Measurements from ENCODE around the gene ATP10A.
"Not testable (repeated sequence)": the region's sequence is repeated elsewhere in the genome, so short reads cannot be mapped to it uniquely, and the experiment has no call there.

Gene ATP10A

GRCh38 chr15:25674913-25675312 is 188.2 kb downstream of the ATP10A start:
- DNase-seq: no peak

DNA sequence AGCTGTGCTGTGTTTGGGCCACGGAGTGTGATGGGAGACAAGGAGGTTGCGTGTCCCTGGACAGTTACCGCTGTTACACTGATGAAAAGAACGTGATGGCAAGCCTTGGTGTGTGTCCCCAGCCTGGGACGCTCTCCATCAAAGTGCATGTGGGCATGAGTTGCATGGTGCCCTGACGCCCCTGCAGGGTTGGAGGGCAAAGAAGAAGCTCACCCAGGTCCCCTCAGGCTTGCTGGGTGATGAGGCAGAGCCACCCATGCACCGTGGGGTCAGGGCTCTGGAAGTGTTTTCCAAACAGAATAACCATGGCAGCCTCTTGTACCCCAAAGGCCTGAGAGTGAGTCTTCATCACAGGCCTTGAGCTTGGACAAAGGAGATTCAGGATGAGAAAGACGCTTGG is 189.2 kb downstream of the ATP10A start:
- DNase-seq: no peak

GRCh38 chr15:25673351-25673750 is 189.8 kb downstream of the ATP10A start:
- DNase-seq: no peak

GRCh38 chr15:25671132-25671531 is 192.0 kb downstream of the ATP10A start:
- no peak for DNase-seq

DNA sequence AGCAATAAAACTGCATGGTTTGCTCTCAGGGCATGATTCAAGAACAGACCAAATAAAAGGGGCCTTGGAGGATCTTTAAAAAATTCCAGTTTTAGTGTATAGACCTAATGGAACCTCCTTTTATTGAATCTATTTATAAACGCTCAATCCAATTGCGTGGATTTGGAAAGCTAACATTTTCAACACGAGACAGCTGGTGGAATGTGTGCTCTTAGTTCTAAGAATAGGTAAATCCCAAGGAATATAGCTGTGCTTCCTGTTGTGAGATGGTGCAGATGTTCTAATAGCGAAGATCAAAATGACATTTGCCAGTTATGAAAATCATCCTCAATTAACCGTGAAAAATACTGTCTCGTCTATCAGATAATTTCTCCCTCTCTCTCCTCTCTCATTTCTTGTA is 192.5 kb downstream of the ATP10A start:
- DNase-seq: no peak

DNA sequence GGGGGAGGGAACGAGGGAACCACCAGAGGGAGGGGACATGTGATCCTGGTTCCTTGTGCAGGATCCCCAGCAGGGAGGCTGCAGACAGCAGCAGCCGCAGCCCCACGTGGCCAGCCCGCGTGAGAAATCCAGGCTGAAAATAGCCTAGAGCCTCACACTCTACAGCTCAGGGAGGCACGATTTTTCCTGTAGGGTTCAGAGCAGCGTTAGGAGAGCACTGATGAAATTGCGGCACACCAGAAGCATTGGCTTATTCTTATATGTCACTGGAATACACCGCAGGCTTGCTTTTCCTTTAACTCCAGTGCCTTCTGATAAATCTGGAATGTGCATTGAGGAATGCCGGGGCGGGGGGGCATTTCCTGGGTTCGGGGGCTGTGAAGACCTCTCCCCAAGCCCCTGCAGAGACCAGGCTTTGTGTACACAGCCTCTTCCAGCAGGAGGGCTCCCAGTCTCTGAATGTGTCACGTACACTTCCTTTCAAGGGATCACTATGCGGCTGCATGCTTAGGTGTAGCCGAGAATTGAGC is 193.0 kb downstream of the ATP10A start:
- no peak for DNase-seq

- no peak for DNase-seq
Measured at GRCh38 chr15:25668901-25669300, 194.2 kb downstream of the ATP10A start.

GRCh38 chr15:25668236-25668795 is 194.8 kb downstream of the ATP10A start:
- no peak for DNase-seq

DNA sequence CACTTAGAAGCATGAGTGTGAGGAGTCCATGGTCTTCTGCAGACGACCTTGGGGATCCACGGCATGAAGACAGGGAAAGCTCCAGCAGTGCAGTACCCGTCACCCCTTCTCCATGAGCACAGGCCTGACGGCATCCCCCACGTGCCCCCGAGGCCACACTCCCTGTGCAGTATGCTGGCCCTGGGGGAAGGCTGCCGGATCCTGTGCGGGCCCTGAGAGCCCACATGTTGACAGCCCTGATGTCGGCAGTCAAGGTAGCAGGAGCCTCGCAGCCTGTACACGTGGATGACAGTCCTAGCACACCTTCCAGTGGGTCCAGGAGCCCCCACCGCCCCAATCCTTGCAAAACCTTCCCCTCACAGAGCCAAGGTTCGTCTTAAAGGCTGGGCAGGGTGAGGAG is 195.3 kb downstream of the ATP10A start:
- no peak for DNase-seq

DNA sequence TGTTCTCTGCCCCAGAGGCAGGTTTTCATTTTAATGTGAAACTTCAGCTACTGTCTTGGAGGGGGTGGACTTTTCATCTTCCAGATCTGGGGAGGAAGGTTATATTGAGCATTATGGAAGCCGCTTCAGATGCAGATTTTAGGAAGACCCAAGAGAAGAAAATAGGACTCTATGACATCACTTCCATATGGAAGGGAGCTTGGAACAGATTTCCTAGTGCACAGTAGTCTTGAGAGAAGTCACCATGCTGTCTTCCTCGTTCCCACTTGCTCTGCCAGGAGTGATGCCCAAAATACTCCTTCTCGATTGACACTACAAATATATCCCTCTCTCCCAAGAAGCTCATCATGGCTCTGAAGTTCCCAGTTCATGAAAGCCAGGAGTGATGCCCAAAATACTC is 197.2 kb downstream of the ATP10A start:
- no peak for DNase-seq

- no peak for DNase-seq
Measured at GRCh38 chr15:25664761-25665160, 198.4 kb downstream of the ATP10A start.

GRCh38 chr15:25663515-25663914 is 199.6 kb downstream of the ATP10A start:
- DNase-seq: no peak

DNA sequence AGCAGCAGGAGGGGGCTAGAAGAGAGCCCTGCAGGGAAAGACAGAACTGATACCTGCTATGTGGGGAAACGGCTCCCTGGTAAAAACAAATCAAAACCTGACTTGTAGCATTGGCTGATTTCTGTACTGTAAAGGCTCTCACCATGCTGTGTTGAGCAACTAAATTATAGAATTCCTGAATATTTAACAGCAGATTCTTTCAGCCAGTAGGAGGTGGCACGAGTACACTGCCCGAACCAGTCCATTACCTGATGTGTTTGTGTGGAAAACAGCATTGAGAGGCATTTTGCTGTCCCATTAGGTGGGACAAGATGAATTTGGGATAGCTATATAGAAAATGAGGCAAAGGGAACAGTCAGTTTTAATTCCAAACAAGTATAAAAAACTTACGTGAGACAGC is 201.2 kb downstream of the ATP10A start:
- no peak for DNase-seq

- no peak for DNase-seq
Measured at GRCh38 chr15:25659251-25659650, 203.9 kb downstream of the ATP10A start.

- DNase-seq: no peak
Measured at GRCh38 chr15:25658560-25658959, 204.6 kb downstream of the ATP10A start.

DNA sequence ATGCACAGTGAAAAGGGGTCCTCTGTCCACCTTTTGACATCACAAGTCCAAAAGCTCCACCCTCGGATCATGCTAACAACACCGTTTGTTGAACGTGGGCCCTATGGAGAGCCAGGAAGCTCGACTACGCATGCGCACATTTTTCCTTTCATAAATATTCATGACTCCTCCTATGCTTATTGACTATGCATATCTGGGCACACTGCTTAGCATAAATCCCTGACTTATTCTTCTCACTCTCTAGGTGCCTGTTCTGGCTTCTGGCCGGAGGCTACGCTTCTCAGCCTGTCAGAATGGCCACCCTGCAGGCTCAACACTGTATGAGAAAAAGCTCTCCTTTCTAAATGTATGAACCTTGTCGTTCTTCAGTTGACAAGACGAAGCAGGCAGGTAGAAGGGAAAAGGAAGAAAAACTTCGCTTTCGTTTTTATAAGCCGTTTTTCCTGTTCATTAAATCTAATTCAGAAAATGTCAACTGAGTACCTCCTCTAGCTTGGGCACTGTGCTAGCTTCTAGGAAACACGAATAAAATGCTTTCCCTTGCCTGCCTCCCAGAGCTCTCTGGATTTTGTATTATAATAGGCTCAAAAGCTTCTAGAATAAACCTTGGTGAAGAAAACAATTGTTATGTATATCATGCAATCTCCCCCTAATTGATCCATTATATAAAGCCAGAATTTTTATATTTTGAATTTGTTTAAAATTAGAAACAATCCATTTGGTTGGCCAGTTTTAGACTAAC is 207.7 kb downstream of the ATP10A start:
- no peak for DNase-seq

- no peak for DNase-seq
Measured at GRCh38 chr15:25653371-25653770, 209.8 kb downstream of the ATP10A start.

DNA sequence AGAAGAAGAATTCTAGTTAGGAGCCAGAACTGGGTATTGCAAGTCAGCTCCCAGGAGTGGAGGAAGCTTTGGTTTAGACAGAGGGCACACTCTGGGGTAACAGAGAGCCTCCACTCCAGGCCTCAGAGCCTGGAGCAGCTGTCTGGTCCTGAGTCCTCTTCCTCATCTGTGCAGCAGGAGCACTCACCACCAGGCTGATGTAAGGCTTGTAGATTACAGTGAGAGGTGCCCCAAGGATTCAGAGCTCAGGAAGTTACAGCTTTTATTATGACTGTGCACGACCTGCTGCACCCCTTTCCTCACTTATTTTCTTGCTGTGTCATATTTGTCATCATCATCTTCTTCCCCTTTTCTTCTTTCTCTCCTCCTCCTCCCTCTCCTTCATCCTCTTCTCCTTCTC is 210.4 kb downstream of the ATP10A start:
- DNase-seq: no peak

GRCh38 chr15:25649390-25649789 is 213.7 kb downstream of the ATP10A start:
- DNase-seq: no peak

GRCh38 chr15:25643120-25643519 is 220.0 kb downstream of the ATP10A start:
- DNase-seq: no peak

GRCh38 chr15:25641762-25642161 is 221.4 kb downstream of the ATP10A start:
- DNase-seq: no peak

- DNase-seq: no peak
Measured at GRCh38 chr15:25641361-25641760, 221.8 kb downstream of the ATP10A start.

DNA sequence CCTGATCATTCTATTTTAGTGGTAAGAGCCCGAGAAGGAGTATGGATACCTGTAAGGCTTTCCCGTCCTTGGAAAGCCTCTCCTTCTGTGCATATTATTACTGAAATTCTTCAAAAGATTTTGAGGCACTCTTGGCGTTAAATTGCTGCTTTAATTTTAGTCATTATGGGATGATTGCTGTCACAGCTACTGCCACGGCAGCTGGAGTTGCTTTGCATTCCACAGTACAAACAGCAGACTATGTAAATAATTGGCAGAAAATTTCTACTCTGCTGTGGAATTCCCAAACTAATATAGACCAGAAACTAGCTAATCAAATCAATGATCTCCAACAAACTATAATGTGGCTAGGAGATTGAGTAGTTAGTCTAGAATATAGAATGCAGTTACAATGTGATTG is 222.2 kb downstream of the ATP10A start:
- DNase-seq: not testable (repeated sequence)

- no peak for DNase-seq
Measured at GRCh38 chr15:25640381-25640780, 222.7 kb downstream of the ATP10A start.

GRCh38 chr15:25636486-25636885 is 226.6 kb downstream of the ATP10A start:
- DNase-seq: not testable (repeated sequence)
